GM18511 (cell line): Measurements from ENCODE around the gene PTPN20.

Experiments
- ATAC-seq: cut with Tn5 transposase; IDR thresholded peaks from one replicate; pipeline ENCODE4 v1.9.1; 2021; ENCODE audit warnings: mild to moderate bottlenecking, moderate library complexity; ENCODE audit not compliant: unreplicated experiment

The PTPN20 gene

GRCh38 chr10:47033541-47034270 lies 122.5 kb downstream of the PTPN20 start:
- no peak for ATAC-seq

GRCh38 chr10:47034441-47035051 lies 123.3 kb downstream of the PTPN20 start:
- no peak for ATAC-seq

GRCh38 chr10:47035171-47035818 lies 124.1 kb downstream of the PTPN20 start:
- ATAC-seq = no peak

GRCh38 chr10:47035819-47036337 lies 124.7 kb downstream of the PTPN20 start:
- ATAC-seq = no peak

- no peak for ATAC-seq
Measured at GRCh38 chr10:47036771-47037170, 125.5 kb downstream of the PTPN20 start.

- no peak for ATAC-seq
Measured at GRCh38 chr10:47037654-47038425, 126.6 kb downstream of the PTPN20 start.

- no peak for ATAC-seq
Measured at GRCh38 chr10:47038881-47039561, 127.8 kb downstream of the PTPN20 start.

GRCh38 chr10:47039562-47039913 lies 128.3 kb downstream of the PTPN20 start:
- no peak for ATAC-seq

- ATAC-seq = no peak
Measured at GRCh38 chr10:47040041-47040491, 128.8 kb downstream of the PTPN20 start.

GRCh38 chr10:47040681-47041080 lies 129.5 kb downstream of the PTPN20 start:
- no peak for ATAC-seq

GRCh38 chr10:47041396-47042198 lies 130.4 kb downstream of the PTPN20 start:
- ATAC-seq = no peak

- ATAC-seq = no peak
Measured at GRCh38 chr10:47042199-47042473, 130.9 kb downstream of the PTPN20 start.

- no peak for ATAC-seq
Measured at GRCh38 chr10:47042780-47043750, 131.8 kb downstream of the PTPN20 start.

- no peak for ATAC-seq
Measured at GRCh38 chr10:47043928-47044538, 132.8 kb downstream of the PTPN20 start.

GRCh38 chr10:47044741-47045140 lies 133.5 kb downstream of the PTPN20 start:
- no peak for ATAC-seq

- ATAC-seq = no peak
Measured at GRCh38 chr10:47045331-47045861, 134.2 kb downstream of the PTPN20 start.

GRCh38 chr10:47046321-47047126 lies 135.3 kb downstream of the PTPN20 start:
- no peak for ATAC-seq
